ENCODE data around the gene LRRC43.

GRCh38 chr12:122194804-122195203 is 11.9 kb downstream of the LRRC43 start:
- TF ChIP-seq, protein P1, sequence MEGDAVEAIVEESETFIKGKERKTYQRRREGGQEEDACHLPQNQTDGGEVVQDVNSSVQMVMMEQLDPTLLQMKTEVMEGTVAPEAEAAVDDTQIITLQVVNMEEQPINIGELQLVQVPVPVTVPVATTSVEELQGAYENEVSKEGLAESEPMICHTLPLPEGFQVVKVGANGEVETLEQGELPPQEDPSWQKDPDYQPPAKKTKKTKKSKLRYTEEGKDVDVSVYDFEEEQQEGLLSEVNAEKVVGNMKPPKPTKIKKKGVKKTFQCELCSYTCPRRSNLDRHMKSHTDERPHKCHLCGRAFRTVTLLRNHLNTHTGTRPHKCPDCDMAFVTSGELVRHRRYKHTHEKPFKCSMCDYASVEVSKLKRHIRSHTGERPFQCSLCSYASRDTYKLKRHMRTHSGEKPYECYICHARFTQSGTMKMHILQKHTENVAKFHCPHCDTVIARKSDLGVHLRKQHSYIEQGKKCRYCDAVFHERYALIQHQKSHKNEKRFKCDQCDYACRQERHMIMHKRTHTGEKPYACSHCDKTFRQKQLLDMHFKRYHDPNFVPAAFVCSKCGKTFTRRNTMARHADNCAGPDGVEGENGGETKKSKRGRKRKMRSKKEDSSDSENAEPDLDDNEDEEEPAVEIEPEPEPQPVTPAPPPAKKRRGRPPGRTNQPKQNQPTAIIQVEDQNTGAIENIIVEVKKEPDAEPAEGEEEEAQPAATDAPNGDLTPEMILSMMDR (conservative IDR thresholded peaks at IDR 0.05; ENCODE audit: low read depth, low read length), result no peak
- no peak for TF ChIP-seq EZH2 (IDR thresholded peaks at IDR 0.05; ENCODE audit: low read length, unreplicated experiment)
